Muscle of leg (tissue), 11 donors: ENCODE results near the gene PPTC7. TPM values are rescaled to one million over a fixed set of nuclear protein-coding genes. Genes with fewer than 3 reads are reported as not detected.
"Not testable (repeated sequence)": the region's sequence is repeated elsewhere in the genome, so short reads cannot be mapped to it uniquely, and the experiment has no call there.

Source experiments
- DNase-seq: peaks from one replicate; pipeline ENCODE4 v3.0.0; 2013
- H3K27ac ChIP-seq: one replicate; pipeline ENCODE4 v1.5.1; 2013; ENCODE audit warnings: mild to moderate bottlenecking, low read length, control low read depth
- H3K27me3 ChIP-seq: one replicate; pipeline ENCODE4 v1.6.1; 2013; ENCODE audit warnings: low read length; ENCODE audit not compliant: control insufficient read depth, insufficient read depth
- H3K36me3 ChIP-seq: one replicate; pipeline ENCODE4 v1.6.1; 2013; ENCODE audit warnings: low read length; ENCODE audit not compliant: control insufficient read depth, insufficient read depth
- H3K4me1 ChIP-seq: one replicate; pipeline ENCODE4 v1.6.1; 2013; ENCODE audit warnings: low read length; ENCODE audit not compliant: control insufficient read depth, insufficient read depth
- H3K4me3 ChIP-seq: one replicate; pipeline ENCODE4 v1.5.1; 2013; ENCODE audit warnings: low read length, control low read depth
- H3K9me3 ChIP-seq: replicated peaks from 2 replicates; pipeline ENCODE4 v1.6.1; 2013; ENCODE audit warnings: low read depth, low read length; ENCODE audit not compliant: control insufficient read depth
- WGBS: methylation state at CpG from one replicate; pipeline ENCODE4 v1.1.5; 2013; ENCODE audit warnings: missing lambda C conversion rate; ENCODE audit not compliant: insufficient coverage; 5-methylcytosine and 5-hydroxymethylcytosine counted together
- polyA plus RNA-seq, 8 donors: library from polyadenylated mRNA; unstranded; fragments of 120-200 nt; gene quantifications; one replicate each; pipeline versions ENCODE4 v1.2.1 to v1.2.3, GENCODE V29; 2013; ENCODE audit warnings: inconsistent platforms in 1 of 8, low replicate concordance in 1 of 8; ENCODE audit not compliant: insufficient read length in 8 of 8, insufficient read depth in 1 of 8
- total RNA-seq: library from RNA; stranded (reverse); fragments of 120-200 nt; gene quantifications from one replicate; pipeline ENCODE4 v1.2.4, GENCODE V29; 2013

The PPTC7 gene
- total and polyA plus RNA-seq, 9 donors = 3.8 to 12.1 (median 11.0) TPM

DNA sequence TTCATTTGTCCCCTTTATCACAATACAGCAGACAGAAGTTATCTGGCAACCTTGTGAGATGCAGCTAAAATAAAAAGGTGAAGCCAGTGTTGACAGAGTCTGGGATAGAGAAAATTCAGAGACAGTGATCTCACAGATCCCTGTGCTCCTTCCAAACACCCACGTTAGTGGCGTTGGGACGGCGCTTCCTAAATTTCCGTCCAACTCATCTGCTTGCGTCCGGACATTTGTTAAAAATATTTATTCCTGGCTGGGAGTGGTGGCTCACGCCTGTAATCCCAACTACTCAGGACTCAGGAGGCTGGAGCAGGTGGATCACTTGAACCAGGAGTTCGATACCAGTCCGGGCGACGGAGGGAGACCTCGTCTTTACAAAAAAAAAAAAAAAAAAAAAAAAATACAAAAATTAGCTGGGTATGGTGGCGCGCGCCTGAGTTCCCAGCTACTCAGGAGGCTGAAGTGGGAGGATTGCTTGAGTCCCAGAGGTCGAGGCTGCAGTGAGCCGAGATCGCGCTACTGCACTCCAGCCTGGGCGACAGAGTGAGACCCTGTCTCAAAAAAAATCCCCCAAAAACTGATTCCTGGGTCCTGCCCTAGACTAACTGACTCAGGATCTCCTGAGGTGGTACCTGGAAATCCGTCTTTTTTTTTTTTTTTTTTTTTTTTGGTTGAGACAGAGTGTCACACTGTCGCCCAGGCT, 30.1 kb upstream of the PPTC7 start:
- Histone ChIP-seq H3K36me3 (no peaks in the 10 kb centered on the region), H3K27me3 (no peaks in the 10 kb centered on the region), H3K4me3 (peak overlapping the region; percentile 78), H3K9me3 (no peaks in the 10 kb centered on the region), H3K4me1 (peaks cover 2% of the 10 kb centered on the region), H3K27ac (peak overlapping the region; percentile 67)
- WGBS = 69% methylated on average over 8 of the region's 23 CpGs
- DNase-seq = peak; percentile 60

DNA sequence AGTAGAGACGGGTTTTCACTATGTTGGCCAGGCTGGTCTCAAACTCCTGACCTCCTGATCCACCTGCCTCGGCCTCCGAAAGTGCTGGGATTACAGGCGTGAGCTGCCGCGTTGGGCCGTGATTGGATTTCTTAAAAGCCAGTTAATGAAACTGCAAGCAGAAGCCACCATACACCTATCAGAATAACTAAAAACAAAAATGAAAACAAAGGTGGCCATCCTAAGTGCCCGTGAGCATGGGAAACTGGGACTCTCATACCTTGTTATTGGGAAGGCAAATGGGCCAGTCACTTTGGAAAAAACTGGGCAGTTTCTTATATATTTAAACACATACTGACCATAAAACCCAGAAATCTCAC, 23.1 kb upstream of the PPTC7 start:
- Histone ChIP-seq H3K27me3 (no peaks in the 10 kb centered on the region), H3K4me1 (no peaks in the 10 kb centered on the region), H3K36me3 (no peaks in the 10 kb centered on the region), H3K4me3 (no peak overlapping the region), H3K27ac (no peak overlapping the region), H3K9me3 (no peaks in the 10 kb centered on the region)
- no peak for DNase-seq
- WGBS = 82% methylated on average over 3 of the region's 8 CpGs

DNA sequence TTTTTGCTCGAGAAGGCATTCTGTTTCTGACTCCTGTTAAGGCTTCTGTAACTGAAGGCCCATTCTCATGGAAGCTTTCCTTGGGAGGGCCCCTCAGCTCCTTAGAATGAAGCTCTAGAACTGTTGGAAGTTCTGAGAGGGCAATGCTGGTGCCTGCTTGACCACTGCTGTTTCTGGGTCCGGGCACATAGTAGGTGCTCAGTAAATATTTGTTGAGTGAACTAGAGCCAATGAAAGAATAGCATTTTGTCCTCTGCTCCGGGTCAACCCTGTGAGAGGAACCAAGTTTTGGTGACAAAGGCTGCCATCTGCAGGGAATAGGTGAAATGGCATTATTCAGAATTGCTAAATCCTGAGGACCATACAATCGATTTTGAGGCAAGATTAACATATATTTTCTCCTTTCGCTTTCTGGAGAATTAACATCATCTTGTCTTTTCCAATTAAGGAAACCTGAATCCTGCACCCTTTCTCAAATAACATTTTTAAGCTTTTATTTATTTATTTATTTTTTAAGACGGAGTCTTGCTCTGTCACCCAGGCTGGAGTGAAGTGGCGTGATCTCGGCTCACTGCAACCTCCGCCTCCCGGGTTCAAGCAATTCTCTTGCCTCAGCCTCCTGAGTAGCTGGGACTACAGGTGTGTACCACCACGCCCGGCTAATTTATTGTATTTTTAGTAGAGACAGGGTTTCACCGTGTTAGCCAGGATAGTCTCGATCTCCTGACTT, 19.1 kb upstream of the PPTC7 start:
- not testable (repeated sequence) for H3K4me1 ChIP-seq, H3K36me3 ChIP-seq, H3K4me3 ChIP-seq, H3K9me3 ChIP-seq, H3K27me3 ChIP-seq, H3K27ac ChIP-seq
- DNase-seq = peak; percentile 71
- WGBS = 17% methylated on average over 3 of the region's 14 CpGs

DNA sequence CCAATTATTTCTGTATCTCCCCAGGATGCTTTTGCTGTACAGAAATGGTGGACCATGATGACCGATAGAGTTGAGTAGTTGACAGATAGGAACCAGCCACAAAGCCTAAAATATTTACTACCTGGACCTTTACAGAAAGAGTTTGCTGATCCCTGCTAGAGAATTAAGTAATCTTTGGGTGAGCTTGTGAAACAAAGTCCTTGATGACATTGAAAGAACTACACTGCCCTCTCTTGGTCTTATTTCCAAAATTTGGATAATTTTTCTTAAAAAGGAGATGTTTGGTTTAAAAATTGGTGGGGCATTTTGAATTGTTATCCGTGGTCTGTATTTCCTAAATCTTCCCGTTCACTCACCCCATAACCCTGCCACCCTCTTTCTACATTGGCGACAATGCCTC, 17.1 kb upstream of the PPTC7 start:
- Histone ChIP-seq H3K36me3 (no peaks in the 10 kb centered on the region), H3K27me3 (no peaks in the 10 kb centered on the region), H3K9me3 (no peaks in the 10 kb centered on the region), H3K27ac (no peak overlapping the region), H3K4me3 (no peak overlapping the region), H3K4me1 (no peaks in the 10 kb centered on the region)
- no CpG with 5 or more reads among the region's 4 CpGs for WGBS
- peak; percentile 76 for DNase-seq

DNA sequence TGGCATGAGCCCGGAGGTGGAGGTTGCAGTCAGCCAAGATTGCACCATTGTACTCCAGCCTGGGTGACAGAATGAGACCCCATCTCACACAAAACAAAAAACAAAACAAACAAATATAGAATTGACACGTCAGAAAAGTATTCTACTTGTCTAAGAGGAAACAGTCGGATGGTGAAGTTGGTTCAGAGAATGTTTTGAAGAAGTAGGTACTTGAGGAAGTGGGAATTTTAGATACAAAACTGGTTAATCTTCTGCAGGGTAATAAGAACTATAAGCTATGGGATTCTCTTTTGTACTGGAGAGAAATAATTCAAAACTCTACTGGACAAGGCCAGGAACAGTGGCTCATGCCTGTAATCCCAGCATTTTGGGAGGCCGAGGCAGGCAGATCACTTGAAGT, 16.2 kb upstream of the PPTC7 start:
- no CpG with 5 or more reads among the region's 4 CpGs for WGBS
- H3K27me3 ChIP-seq = no peaks in the 10 kb centered on the region
- H3K27ac ChIP-seq = no peak overlapping the region
- H3K4me1 ChIP-seq = no peaks in the 10 kb centered on the region
- no peaks in the 10 kb centered on the region for H3K36me3 ChIP-seq
- H3K9me3 ChIP-seq = no peaks in the 10 kb centered on the region
- H3K4me3 ChIP-seq = no peak overlapping the region
- peak; percentile 40 for DNase-seq

DNA sequence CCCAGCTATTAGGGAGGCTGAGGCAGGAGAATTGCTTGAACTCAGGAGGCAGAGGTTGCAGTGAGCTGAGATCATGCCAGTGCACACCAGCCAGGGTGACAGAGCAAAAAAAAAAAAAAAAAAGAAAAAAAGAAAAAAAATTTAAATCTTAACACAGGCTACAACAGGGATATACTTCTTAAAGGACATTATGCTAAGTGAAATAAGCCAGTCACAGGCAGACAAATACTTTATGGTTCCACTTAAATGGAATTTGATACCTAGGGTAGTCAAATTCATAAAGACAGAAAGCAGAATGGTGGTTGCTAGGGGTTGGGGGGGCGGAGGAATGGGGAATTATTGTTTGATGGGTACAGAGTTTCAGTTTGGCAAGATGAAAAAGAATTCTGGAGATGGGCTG, 14.8 kb upstream of the PPTC7 start:
- 60% methylated on average over 1 of the region's 1 CpG for WGBS
- Histone ChIP-seq H3K27me3 (no peaks in the 10 kb centered on the region), H3K9me3 (no peaks in the 10 kb centered on the region), H3K4me3 (no peak overlapping the region), H3K4me1 (no peaks in the 10 kb centered on the region), H3K27ac (no peak overlapping the region), H3K36me3 (no peaks in the 10 kb centered on the region)
- DNase-seq = no peak

DNA sequence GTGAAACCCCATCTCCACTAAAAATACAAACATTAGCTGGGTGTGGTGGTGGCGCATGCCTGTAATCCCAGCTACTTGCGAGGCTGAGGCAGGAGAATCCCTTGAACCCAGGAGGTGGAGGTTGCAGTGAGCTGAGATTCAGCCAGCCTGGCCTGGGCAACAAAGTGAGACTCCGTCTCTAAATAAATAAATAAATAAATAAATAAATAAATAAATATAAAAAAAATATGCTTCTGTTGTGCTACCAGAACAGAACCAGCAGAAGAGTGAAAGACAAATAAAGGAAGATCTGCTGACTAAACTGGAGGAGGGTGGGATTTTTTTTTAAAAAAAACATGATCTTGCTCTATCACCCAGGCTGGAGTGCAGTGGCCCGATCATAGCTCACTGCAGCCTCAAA, 9.8 kb upstream of the PPTC7 start:
- H3K4me1 ChIP-seq, H3K4me3 ChIP-seq, H3K27ac ChIP-seq, H3K9me3 ChIP-seq, H3K27me3 ChIP-seq, DNase-seq, H3K36me3 ChIP-seq: not testable (repeated sequence)
- no CpG with 5 or more reads among the region's 4 CpGs for WGBS

DNA sequence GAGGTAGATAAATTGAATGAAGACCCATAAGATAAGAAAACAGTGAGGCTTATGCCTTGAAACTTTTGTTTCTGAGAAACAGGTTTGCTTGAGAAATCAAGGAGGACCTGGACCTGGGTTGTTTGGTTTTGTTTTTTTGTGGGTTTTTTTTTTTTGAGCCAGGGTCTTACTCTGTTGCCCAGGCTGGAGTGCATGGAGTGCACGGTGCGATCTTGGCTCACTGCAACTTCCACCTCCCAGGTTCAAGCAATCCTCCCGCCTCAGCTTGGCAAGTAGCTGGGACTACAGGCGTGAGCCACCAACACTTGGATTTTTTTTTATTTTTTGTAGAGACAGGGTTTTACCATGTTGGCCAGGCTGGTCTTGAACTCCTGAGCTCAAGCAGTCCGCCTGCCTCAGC, 9.0 kb upstream of the PPTC7 start:
- Histone ChIP-seq H3K27ac (no peak overlapping the region), H3K27me3 (no peaks in the 10 kb centered on the region), H3K36me3 (no peaks in the 10 kb centered on the region), H3K4me1 (peaks cover 3% of the 10 kb centered on the region), H3K9me3 (no peaks in the 10 kb centered on the region), H3K4me3 (no peak overlapping the region)
- no peak for DNase-seq
- WGBS = no CpG with 5 or more reads among the region's 5 CpGs

DNA sequence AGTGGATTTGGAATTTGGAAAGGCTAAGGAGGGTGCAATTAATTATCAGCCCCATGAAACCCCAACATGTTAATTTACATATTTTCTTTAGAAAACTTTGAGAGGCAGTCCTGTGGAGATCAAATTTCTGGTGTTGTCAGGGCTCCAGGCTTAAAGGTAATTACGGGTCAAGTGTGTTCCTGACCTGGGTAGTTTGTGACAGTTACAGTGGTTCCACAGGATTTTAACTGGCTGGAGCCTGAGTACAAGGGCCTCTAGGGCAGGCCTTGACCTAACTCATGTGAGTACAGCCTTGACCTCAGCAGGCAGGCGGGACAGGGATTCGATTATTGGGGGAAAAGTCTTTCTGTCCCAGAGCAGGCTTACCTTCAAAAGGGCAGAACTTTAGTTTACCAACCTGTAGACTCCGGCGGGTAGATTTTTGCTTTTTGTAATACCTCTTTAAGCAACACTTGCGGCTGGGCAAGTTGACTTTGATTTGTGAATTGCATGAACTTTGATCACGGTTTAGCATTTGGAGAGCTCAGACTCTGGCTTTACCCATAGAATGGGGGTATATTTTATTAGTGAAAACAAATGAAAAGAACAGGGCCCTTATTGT, 8.4 kb upstream of the PPTC7 start:
- DNase-seq = no peak
- Histone ChIP-seq H3K36me3 (no peaks in the 10 kb centered on the region), H3K4me1 (peaks cover 3% of the 10 kb centered on the region), H3K4me3 (no peak overlapping the region), H3K27ac (peak overlapping the region; percentile 40), H3K27me3 (no peaks in the 10 kb centered on the region), H3K9me3 (no peaks in the 10 kb centered on the region)
- 65% methylated on average over 4 of the region's 7 CpGs for WGBS

DNA sequence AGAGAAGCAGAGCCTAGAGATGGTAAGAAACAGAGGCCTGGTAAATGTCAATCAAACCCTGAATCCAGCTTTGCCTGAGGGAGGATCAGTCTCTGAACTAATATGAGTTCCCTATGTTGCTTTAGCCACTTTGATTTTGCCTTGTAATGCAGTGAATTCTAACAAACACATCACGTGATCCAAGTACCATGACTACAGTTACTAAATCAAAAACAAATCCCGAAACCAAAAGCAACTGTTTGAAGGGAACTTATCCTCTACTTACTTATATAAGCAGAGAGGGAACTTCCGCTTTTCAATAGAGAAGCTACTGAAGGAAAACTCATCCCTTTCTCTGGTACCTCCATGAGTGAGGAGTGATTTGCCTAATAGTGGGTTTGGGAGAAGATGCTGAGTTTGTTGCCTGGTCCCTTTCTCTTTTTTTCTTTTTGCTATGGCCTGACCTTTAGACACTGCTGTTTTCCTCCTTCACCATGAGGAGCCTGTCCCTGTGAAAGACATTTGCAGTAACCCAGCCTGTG, 7.7 kb upstream of the PPTC7 start:
- Histone ChIP-seq H3K27ac (peak overlapping the region; percentile 65), H3K4me1 (peaks cover 5% of the 10 kb centered on the region), H3K36me3 (no peaks in the 10 kb centered on the region), H3K4me3 (no peak overlapping the region), H3K9me3 (no peaks in the 10 kb centered on the region), H3K27me3 (no peaks in the 10 kb centered on the region)
- peak; percentile 91 for DNase-seq
- no CpG with 5 or more reads among the region's 3 CpGs for WGBS
